NCI-H187 treated with DMSO at 0.1 percent for 48 hours (cell line): ENCODE measurements around the gene AGO3.
A peak's percentile ranks its signal among the peaks of the same experiment; 100 is the strongest.
"Not testable (repeated sequence)": the region's sequence is repeated elsewhere in the genome, so short reads cannot be mapped to it uniquely, and the experiment has no call there.

Experiments used
- DNase-seq: peaks from one replicate; lab custom pipeline; 2025; lab: John Stamatoyannopoulos, UW

The AGO3 gene

DNA sequence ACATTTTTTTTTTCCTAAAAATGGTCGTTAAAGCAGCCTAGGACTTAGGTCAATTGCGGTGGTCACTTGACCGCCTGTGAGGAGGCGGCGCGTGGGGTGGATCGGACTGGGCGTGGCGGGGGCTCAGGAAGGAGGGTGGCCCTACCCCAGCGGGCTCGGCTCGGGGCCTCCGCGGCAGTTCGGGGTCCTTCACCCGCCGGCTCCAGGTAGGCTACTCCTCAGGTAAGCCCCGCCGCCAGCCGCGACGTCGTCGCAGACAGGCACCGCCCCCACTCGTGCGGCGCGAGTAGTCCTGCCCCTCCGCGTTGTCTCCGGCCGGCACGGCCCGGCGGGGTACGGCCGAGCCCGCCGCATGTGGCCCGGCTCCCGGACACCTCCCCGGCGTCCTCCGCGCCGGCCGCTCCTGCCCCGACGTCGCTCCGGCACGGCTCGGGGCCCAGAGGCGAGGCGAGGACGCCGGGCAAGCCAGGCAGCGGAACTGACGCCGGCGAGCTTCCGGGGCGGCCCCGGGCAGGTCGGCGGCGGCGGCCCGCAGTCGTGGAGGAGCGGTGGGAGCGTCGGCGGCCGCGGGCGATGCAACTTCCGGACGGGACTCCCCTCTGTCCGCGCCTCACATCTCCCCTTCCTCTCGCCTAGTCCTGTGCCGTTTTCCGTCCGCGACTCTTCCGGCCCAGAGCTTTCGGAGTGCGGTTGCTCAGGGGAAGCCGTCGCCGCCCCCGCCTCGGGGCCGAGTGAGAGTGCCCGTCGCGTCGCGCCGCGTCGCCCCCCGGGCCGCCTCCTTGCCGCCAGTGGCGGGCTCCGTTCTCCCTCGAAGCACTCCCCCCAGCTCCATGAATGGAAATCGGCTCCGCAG is at the start of gene AGO3:
TSS of gene AGO3 (plus strand) at position 513 of the 853 bp plus-strand sequence. CDS start at position 835, 322 bp downstream.
- DNase-seq = peak; percentile 9

DNA sequence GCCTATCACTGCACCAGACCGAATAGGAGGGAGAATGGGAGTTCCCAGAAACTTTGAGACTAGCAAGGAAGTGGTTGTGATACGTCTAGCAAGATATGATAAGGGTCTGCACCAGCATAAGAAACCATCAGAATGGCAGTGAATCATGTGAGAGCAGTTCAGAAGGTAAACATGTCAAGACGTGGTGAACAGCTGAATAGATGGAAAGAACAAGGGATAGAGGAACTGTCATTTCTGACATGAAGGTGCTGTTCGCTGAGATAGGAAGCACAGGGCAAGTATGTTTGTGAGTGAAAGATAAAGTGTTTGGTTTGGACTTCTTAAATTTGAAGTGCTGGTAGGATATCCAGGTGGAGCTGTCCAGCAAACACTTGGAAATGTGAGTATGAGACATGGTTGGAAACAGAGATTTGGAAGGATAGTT is 49.0 kb upstream of the AGO3 start:
- no peak for DNase-seq

DNA sequence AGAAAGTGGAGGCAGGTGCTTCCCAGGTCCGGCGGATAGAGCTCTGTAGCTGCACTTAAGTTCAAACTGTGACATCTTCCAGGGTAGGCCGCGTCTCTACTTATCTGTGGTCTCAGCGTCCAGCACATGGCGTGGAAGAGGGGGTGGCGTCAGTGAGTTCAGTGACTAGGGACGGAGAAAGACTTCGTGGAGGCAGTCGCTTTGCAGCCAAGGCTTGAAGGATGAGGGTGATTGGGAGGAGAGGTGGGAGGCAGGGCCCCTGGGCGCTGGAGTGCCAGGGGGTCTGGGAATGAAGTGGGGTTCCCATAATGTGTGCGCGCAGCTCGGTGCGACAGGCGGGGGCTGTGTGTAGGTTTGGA is 48.3 kb upstream of the AGO3 start:
- DNase-seq = no peak

DNA sequence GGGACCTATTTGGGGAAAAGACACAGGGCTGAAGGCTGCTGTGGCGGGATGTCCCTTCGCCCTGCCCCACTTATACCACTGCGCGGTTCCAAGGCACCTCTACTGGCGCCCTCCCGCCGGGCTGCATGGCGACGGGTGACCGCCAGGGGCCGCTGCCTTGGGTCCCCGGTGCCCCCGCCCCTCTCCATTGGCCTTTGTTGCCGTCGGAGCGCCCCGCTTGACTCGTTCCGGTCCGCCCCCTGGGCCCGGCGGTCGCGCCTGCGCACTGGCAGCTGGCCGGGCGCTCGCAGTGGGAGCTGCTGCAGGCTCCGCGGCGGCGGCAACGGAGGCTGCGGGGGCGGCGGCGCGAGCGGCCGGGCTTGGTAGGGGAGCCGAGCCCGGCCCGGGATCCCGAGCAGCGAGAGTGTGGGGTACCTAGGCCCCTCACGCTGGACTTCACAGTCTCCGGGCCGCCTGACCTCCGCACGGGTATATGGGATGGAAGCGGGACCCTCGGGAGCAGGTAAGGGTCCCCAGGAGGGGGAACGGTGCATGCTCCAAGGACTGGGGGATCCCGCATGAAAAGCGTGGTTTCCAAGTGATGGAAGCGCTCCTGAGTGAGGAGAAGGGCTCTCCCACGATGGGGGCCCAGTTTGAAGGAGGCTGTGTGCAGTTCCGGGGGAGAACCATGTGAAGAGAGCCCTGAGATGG is 47.8 kb upstream of the AGO3 start, which contains the start of gene AGO1:
TSS of gene AGO1 (plus strand) at position 265 of the 690 bp plus-strand sequence. CDS start at position 478, 213 bp downstream.
- peak; percentile 47 for DNase-seq

DNA sequence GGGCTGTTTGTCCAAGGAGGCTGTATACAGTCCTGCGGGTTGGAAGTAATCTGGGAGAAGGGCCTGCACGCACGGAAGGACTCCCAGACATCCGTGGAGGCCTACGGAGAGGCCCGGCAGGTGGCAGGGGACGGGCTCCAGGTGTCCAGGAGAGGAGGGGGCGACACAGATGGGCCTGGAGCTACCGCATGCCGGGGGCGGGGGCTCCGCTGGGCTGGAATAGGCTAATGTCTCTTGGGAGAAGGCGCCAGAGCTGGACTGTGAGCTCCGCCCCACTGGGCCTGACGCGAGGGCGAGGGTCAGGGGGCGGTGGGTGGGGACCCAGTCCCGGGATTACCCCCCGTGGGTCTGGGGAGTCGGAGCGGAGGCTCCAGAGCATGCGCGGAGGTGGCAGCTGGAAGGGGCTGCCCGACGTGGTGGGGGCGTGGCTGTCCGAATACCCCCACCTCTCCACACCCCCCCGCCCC is 47.2 kb upstream of the AGO3 start:
- DNase-seq = no peak

DNA sequence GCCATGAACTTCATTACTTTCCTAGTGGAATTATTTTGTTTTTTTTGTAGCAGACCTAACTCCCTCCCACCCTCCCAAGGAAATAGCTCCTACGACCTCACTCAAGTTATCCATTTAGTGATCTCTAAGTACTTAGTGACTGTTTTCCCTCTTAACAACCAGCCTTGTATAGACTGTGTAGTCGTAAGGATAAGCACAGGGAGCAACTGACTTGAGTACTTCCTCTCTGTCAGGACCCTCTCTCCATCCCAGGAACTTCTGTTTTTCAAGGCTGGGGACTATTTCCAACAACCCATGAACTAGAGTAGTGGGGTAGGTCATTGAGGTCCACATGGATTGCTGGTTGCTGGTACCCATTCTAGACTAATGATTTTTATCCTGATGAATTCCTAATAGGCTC is 46.0 kb upstream of the AGO3 start:
- DNase-seq = no peak

DNA sequence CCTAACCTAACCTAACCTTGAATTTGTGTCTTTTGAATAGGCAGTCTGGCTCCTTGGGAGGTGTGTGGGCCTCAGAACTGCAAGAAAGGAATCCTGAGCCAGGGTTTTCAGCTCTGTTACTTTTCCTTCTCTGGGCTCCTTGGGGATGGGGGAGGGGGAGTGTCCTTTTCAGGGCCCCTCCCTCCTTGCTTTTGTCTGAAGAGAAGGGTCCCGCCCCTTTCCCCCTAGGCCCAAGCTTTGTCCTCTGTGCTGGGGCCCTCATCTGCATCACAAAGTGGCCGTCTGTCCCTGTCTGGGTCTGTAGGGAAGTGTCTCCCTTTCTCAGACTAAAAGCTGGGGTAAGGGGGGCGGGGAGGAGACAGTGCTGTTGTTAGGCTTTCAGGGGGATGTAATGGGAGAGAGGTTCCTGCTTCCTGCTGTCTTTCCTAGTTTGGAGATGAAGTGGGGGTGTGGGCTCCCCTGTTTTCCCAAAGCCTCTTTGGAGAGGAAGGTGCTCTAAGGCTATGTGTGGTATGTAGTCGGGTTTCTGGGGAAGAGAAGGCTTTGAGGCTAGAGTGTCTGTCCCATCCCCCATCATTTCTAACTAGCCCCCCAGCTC is 44.8 kb upstream of the AGO3 start:
- DNase-seq = no peak

DNA sequence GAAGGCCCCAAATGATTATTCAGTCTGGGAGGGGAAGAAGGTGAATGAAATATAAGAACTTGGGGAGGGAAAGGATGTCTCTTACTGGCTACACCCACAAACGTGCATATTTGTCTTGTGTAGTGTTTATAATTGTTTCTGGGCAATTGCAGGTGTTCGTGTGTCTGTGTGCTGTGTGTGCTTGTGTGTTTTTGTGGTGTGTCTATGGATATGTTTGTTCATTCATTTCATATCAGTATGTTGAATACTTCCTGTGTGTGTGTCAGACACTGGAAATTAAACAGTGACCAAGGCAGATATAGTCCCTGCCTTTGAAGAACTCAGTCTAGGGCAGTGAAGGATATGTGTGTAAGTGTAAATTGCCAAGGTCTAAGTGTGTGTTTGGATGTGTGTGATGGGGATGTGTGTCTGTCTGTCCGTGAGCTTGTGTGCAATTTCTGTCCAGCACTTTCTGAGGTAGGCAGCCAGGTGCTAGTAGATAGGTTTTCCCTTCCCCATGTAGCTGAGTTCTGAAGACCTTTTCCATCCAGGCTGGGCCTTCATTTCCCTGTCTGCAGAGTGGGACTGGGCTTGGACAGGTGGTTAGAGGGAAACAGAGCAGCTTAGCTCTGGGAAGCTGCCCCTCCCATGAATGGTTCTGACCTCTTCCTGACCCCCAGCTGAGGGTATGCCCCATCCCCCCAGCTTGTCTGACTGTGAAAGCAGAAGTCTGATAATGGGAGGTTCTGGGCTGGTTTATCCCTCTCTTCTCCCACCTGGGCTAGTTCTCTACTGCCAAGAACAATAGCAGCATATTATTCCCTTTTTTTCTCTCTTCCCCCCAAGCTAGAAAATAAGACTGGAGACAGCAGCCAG is 44.1 kb upstream of the AGO3 start:
- DNase-seq = no peak

DNA sequence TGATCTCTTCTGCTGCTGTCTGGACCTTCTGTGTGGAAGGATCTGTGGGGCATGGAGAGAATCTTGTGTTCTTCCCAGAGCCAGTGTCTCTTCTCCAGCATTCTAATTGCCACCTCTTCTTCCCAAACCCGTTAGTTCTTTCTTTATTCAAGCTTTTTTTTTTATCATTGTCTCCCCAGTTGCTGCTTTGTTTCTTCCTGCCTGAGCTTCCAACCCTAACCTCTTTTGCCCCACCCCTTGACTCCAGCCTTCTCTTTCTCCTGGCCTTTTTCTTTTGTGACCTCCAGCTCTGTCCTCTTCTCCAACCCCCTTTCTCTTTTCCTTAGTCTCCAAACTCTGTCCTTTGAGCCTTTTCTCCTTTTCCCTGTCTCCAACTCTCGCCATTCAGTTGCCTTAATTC is 43.4 kb upstream of the AGO3 start:
- no peak for DNase-seq

DNA sequence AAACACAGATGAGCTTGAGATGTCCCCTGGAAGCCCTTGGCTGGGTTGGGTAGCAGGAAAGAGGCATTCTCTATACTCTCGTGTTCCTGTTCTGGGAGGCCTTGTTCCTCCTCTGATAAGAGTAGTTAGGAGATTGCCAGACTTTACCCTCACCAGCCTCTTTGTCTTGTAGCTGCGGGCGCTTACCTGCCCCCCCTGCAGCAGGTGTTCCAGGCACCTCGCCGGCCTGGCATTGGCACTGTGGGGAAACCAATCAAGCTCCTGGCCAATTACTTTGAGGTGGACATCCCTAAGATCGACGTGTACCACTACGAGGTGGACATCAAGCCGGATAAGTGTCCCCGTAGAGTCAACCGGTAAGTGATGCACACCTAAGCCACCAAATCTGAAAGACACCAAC is 42.6 kb upstream of the AGO3 start:
- no peak for DNase-seq

DNA sequence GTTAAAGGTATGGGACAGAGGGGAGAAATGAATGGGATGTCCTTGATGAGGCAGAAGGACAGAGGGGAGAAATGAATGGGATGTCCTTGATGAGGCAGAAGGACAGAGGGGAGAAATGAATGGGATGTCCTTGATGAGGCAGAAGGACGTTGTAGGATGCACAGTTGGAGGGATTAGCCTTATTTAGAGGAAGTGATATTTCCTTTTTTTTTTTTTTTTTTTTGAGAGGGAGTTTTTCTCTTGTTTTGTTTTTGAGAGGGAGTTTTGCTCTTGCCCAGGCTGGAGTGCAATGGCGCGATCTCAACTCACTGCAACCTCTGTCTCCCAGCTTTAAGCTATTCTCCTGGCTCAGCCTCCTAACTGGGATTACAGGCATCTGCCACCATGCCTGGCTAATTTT is 41.9 kb upstream of the AGO3 start:
- not testable (repeated sequence) for DNase-seq

DNA sequence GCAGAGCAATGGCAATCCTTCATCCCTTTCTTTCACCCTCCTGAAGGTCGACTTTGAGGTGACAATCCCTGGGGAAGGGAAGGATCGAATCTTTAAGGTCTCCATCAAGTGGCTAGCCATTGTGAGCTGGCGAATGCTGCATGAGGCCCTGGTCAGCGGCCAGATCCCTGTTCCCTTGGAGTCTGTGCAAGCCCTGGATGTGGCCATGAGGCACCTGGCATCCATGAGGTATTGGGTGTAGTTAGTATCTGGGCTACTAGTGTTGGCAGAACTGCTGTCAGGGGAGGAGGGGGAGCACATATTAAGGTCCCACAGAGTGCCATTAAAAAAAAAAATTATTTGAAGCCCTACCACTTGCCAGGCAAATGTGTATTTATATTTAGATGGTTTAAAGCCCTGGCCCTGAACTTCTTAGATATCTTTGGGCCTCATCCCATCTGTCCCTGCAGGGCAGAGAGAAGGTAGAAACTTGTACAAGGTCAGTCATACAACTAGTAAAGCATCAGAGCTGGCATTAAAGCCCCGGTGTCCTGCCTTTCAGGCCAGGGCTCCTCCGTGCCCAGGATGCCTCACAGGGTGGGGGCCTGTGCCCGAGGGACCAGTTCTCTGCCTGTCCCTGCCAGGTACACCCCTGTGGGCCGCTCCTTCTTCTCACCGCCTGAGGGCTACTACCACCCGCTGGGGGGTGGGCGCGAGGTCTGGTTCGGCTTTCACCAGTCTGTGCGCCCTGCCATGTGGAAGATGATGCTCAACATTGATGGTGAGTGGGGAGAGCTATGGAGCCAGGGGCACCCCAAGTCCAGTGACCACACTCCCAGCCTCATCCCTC is 37.6 kb upstream of the AGO3 start:
- DNase-seq = no peak

DNA sequence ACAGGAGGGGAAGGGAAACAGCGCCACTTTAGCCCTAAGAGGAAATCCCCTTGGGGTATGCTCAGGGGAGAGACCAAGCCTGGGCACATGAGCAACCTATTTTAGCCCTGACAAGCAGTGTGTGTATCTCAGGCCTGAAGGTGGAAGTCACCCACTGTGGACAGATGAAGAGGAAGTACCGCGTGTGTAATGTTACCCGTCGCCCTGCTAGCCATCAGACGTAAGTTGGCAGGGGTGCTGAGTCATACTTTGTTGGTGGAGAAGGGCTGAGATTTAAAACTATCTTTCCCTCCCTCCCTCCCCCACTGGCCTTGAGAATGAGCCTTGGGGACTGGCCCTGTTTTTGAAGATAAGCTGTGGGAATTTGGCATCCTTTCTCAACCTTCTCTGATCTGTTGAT is 36.7 kb upstream of the AGO3 start:
- no peak for DNase-seq

DNA sequence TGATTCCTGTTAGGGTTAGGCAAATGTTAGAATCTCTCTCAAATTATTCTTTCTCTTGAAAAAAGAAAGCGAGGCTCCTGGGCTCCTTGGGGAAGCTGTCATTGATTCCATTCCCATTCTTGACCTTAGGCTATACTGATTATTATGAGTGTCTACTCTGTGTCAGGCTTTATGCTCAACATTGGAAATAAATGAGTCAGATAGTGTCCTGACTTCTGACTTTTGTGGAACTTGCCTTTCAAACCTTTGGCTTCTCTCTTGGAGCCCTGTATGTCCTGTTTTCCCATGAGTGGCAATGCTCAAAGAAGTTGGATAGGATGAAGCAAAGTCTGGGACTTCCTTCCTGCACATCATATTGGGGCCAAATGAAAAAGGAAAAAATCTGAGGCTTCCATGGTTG is 36.2 kb upstream of the AGO3 start:
- DNase-seq = no peak

DNA sequence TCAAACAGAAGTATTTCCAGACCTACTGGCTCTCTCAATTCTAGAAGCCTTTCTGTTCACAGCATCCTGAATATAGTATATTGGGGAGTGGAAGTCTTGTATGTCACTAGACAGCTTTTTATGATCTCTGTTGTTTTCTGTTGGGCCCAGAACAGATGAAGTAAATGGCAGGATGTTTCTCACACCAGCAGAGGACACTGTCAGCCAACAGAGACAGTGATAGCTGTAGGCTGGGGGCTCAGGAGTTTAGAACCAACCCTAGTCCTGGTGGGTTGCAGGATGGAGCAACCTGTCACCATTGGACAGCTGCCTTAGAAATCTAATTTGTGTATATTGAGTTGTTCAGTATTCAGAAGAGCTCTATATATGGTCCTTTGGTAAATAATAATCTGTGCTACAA is 31.0 kb upstream of the AGO3 start:
- no peak for DNase-seq

DNA sequence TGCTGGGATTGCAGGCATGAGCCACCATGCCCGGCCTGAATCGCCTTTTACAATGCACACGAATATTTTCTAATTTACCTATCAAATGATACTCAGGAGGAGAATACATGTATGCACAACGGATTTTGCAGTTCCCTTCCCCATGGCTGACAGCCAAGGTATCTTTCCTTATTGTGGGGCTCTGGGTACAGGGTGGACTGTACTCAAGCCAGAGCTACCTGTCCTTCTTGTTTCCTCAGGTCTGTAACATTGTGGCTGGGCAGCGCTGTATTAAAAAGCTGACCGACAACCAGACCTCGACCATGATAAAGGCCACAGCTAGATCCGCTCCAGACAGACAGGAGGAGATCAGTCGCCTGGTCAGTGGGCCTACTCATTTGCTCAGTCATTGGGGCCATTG is 29.7 kb upstream of the AGO3 start:
- DNase-seq = no peak

DNA sequence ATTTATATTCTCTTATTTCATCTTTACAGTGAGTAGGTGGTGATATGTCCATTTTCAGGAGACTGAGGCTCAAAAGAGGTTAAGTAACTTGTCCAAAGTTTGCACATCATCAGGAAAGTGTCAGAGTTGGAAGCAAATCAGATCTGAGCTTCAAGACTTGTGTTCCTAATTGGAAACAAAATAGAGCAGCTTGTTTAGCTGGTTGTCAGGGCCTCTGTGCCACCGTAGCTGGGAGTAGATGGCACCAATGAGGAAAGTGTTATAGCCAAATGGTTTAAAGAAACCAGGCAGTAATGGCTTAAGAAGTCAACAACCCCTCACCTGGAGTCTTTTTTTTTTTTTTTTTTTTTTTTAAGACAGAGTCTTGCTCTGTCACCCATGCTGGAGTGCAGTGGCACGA is 28.2 kb upstream of the AGO3 start:
- DNase-seq = no peak

DNA sequence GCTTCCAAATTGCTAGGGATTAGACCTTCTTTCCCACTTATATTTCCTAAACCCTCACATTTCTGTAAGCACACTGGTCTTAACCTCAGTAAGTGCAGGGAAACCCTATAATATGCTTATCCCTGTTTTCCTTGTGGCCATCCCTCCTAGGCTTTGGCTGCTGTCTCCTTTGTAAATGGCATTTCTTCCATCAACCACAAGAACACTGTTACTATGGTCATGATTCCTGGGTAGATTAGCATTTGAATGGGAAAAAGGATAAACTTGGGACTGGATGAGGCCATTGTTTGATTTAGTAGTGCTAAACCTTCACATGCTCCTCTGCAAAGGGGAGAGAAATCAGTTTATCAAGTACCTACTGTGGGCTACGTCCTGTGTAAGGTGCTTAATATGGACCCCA is 16.2 kb upstream of the AGO3 start:
- DNase-seq = no peak

DNA sequence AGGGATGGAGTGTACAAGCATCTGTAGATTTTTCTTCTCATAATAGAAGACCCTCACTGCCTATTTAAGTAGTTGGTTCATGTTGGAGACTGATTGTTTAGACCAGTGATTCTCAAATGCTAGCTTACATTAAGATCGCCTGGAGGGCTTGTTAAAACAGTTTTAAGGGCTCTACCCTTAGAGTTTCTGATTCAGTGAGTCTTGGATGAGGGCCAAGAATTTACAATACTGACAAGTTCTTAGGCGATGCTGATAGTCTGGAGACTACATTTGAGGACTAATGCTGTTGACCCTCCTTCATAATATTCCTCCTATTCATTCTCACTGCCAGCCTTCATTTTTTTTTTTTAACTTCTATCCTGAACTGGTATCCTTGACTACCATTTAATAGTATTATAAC is 15.2 kb upstream of the AGO3 start:
- DNase-seq = no peak

DNA sequence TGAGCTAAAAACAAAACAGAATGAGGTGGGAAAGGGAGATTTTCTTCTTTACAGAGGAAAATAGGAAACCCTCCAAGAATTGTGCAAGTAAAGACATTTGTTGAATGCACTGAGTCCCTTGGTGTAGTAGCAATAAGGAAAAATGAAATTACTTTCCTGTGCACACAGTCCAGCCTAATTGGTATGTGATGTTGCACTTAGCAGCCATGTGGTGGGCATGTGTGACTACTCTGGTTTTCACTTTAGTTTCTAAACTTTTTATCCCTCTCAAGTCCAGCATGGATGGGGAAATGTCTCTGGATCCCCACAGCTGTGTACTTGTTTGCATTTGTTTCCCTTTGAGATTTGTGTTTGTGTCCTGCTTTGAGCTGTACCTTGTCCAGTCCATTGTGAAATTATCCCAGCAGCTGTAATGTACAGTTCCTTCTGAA is 7.1 kb upstream of the AGO3 start:
- no peak for DNase-seq

DNA sequence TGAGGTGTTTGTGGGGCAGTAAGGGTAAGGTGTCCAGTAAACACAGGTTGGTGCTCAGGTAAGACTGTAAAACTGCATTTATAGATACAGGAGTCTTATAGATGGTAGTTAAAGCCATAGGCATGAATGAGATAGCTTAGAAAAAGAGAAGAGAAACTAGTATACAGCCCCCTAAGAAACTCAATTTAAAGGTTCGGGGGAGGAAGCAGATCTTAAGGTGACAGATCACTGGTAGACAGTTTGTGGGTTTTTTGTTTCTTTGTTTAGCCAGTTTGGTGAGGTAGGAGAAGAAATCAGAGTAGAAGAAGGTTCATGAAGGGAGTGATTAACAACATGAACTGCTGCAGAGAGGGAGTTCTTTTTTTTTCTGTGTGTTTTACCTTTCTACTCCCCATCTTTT is 6.1 kb upstream of the AGO3 start:
- no peak for DNase-seq
